HepG2 (cell line): Measurements from ENCODE around the gene RCOR1. TPM values are rescaled to one million over a fixed set of nuclear protein-coding genes. Genes with fewer than 3 reads are reported as not detected.
A peak's percentile ranks its signal among the peaks of the same experiment; 100 is the strongest.

Experiments used
- ATAC-seq: fragments of 200-7000 bp; cut with Tn5 transposase; 3 replicates; pipeline ENCODE4 v1.9.1; 2020; ENCODE audit warnings: mild to moderate bottlenecking, moderate library complexity
- BruUV-seq: library from RNA; stranded (reverse); fragments of 400-500 nt; replicated peaks from 2 replicates; lab custom pipeline; 2021; lab: Mats Ljungman, UMichigan
- CTCF ChIA-PET: fragments of 300-600 bp; formaldehyde crosslinking; extraction: SDS; loops from one replicate; lab custom pipeline; 2021; ENCODE audit warnings: low total read pairs, inconsistent platforms, low intra/inter-chr PET ratio; lab: Yijun Ruan, JAX
- POLR2A ChIA-PET: fragments of 350-600 bp; sonication (Branson Sonifier 250); formaldehyde crosslinking; loops from one replicate; lab custom pipeline; 2020; ENCODE audit warnings: antibody characterized with exemption, inconsistent platforms; lab: Yijun Ruan, JAX
- DNase-seq: peaks from one replicate; pipeline ENCODE4 v3.0.0-alpha.2; 2015; ENCODE audit warnings: low spot score
- FAIRE-seq: peaks from 3 replicates; lab custom pipeline; 2011; peaks lifted over from hg19 to GRCh38; lab: Jason Lieb, UNC
- H2AFZ ChIP-seq: one replicate; pipeline ENCODE4 v1.6.1; 2011; ENCODE audit warnings: low read length, inconsistent platforms
- H3K27ac ChIP-seq: fragments of 300-600 bp; 3 replicates; pipeline ENCODE4 v1.8.0; 2011; ENCODE audit warnings: mixed run types, mild to moderate bottlenecking, mixed read lengths, low read length, inconsistent platforms; ENCODE audit not compliant: insufficient read depth; ENCODE audit errors: extremely low read length
- H3K27me3 ChIP-seq, 2 experiments: fragments of 200-600 bp in 1 of 2; 2 replicates in 1 of 2; 3 replicates in 1 of 2; pipeline versions ENCODE4 v1.6.0 to v1.8.0; 2011; ENCODE audit warnings: low read length in 2 of 2, mild to moderate bottlenecking in 2 of 2, moderate library complexity in 2 of 2, inconsistent platforms in 1 of 2; ENCODE audit not compliant: insufficient read depth in 2 of 2, control insufficient read depth in 1 of 2
- H3K36me3 ChIP-seq, 2 experiments: fragments of 200-600 bp in 1 of 2; replicated peaks in 1 of 2; 2 replicates in 1 of 2; 3 replicates in 1 of 2; pipeline versions ENCODE4 v1.5.1 to v1.8.0; 2011; ENCODE audit warnings: low read length in 2 of 2, inconsistent platforms in 1 of 2; ENCODE audit not compliant: insufficient read depth in 2 of 2, control insufficient read depth in 1 of 2
- H3K4me1 ChIP-seq: 2 replicates; pipeline ENCODE4 v1.5.1; 2012; ENCODE audit warnings: low read length, inconsistent platforms; ENCODE audit not compliant: insufficient read depth
- H3K4me2 ChIP-seq: 2 replicates; pipeline ENCODE4 v1.6.0; 2011; ENCODE audit warnings: low read depth, low read length, inconsistent platforms
- H3K4me3 ChIP-seq, 3 experiments: fragments of 200-600 bp in 1 of 3; sonication (generic), shearing (Covaris generic) in 1 of 3; replicated peaks in 1 of 3; 2 replicates each; pipeline ENCODE4 v1.5.1; 2011 to 2016; ENCODE audit warnings: low read length in 3 of 3, inconsistent platforms in 2 of 3, low read depth in 2 of 3, mild to moderate bottlenecking in 2 of 3, control low read depth in 1 of 3, mixed read lengths in 1 of 3; ENCODE audit not compliant: insufficient read depth in 1 of 3
- H3K79me2 ChIP-seq: one replicate; pipeline ENCODE4 v1.6.1; 2011; ENCODE audit warnings: low read length, inconsistent platforms; ENCODE audit not compliant: insufficient read depth
- H3K9ac ChIP-seq: 2 replicates; pipeline ENCODE4 v1.6.0; 2011; ENCODE audit warnings: mild to moderate bottlenecking, low read depth, low read length, inconsistent platforms; ENCODE audit not compliant: insufficient read depth
- H3K9me3 ChIP-seq: 2 replicates; pipeline ENCODE4 v1.5.1; 2012; ENCODE audit warnings: mild to moderate bottlenecking, low read length
- H4K20me1 ChIP-seq: 2 replicates; pipeline ENCODE4 v1.6.0; 2011; ENCODE audit warnings: inconsistent platforms, mild to moderate bottlenecking, low read length, moderate library complexity; ENCODE audit not compliant: insufficient read depth
- AGO2 ChIP-seq: fragments of 200-400 bp; formaldehyde crosslinking; optimal IDR thresholded peaks from 2 replicates; pipeline ENCODE3; 2017; ENCODE audit warnings: mild to moderate bottlenecking, low read depth, low read length, moderate library complexity
- HNRNPLL ChIP-seq: fragments of 200-400 bp; formaldehyde crosslinking; IDR thresholded peaks from 2 replicates; pipeline ENCODE4 v1.6.1; 2017; ENCODE audit warnings: mild to moderate bottlenecking, low read depth, low read length; ENCODE audit not compliant: poor library complexity, severe bottlenecking
- HOXA9 ChIP-seq: sonication (generic); formaldehyde crosslinking; IDR thresholded peaks from 2 replicates; pipeline ENCODE4 v1.8.1; 2022; ENCODE audit warnings: missing genetic modification reagents, mild to moderate bottlenecking, moderate library complexity, borderline replicate concordance
- KAT2B ChIP-seq: fragments of 150-350 bp; IDR thresholded peaks from 2 replicates; pipeline ENCODE4 v1.6.1; 2014; ENCODE audit warnings: low read depth, low read length, borderline replicate concordance
- KDM4B ChIP-seq: sonication (generic); formaldehyde crosslinking; IDR thresholded peaks from 2 replicates; pipeline ENCODE4 v1.4.0; 2020; ENCODE audit warnings: missing genetic modification reagents
- ZHX1 ChIP-seq: sonication (generic); formaldehyde crosslinking; IDR thresholded peaks from 2 replicates; pipeline ENCODE4 v1.8.1; 2022; ENCODE audit warnings: low read depth, mild to moderate bottlenecking, missing genetic modification reagents
- ZNF414 ChIP-seq: sonication (generic); formaldehyde crosslinking; IDR thresholded peaks from 2 replicates; pipeline ENCODE4 v1.5.0; 2020; ENCODE audit warnings: missing genetic modification reagents
- ZSCAN31 ChIP-seq: sonication (generic); formaldehyde crosslinking; IDR thresholded peaks from 2 replicates; pipeline ENCODE4 v1.5.0; 2020; ENCODE audit warnings: low read depth, mild to moderate bottlenecking, missing genetic modification reagents
- WGBS: methylation state at CpG from one replicate; pipeline ENCODE4 v1.1.6; 2017; ENCODE audit warnings: low lambda C conversion rate; 5-methylcytosine and 5-hydroxymethylcytosine counted together
- in situ Hi-C: cut with HindIII; loops from 2 replicates; pipeline ENCODE4 v1.10.0; 2017; ENCODE audit warnings: low pct_unique_long_range_greater_than_20kb; ENCODE audit not compliant: extremely low pct_ligation_motif_present
- intact Hi-C: fragments of 100-400 bp; cut with micrococcal nuclease; formaldehyde crosslinking; loops from one replicate; pipeline ENCODE4 v1.10.0; 2022; ENCODE audit not compliant: unreplicated experiment
- polyA plus RNA-seq, 8 experiments: library from polyadenylated mRNA; depleted of rRNA in 3 of 8; stranded (reverse) in 7 of 8; unstranded in 1 of 8; fragments of >200 nt; fragmentation: Illumina TruSeq in 4 of 8; extraction: Trizol in 4 of 8; gene quantifications; 2 replicates each; pipeline versions ENCODE4 v1.2.1 to v1.2.3, GENCODE V29; 2011 to 2016; ENCODE audit warnings: low read depth in 4 of 8, missing spikeins in 1 of 8, mixed read lengths in 1 of 8; ENCODE audit not compliant: insufficient read depth in 1 of 8
- total RNA-seq, 5 experiments: library from RNA; depleted of rRNA; stranded (reverse); fragments of >200 nt; fragmentation: Illumina TruSeq; extraction: Trizol; gene quantifications; 2 replicates each; pipeline ENCODE4 v1.2.3, GENCODE V29; 2016; ENCODE audit warnings: low read depth in 1 of 5

RCOR1 gene
- total and polyA plus RNA-seq, 2 of the 13 experiments (the other 11 are each of a cell fraction or from before 2014, with no cell fraction given) = 10.2 to 11.1 TPM

GRCh38 chr14:102748806-102749205, 156.4 kb downstream of the RCOR1 start:
- TF ChIP-seq KDM4B (CRISPR knock-in tag) (no peak), ZNF414 (CRISPR knock-in tag) (no peak), KAT2B (no peak), AGO2 (peak; percentile 28)
- Histone ChIP-seq H3K9ac (no peak overlapping the region), H2AFZ (no peak overlapping the region), H3K9me3 (no peaks in the 10 kb centered on the region), H3K79me2 (no peaks in the 10 kb centered on the region), H3K27me3 (no peaks in the 10 kb centered on the region), H4K20me1 (no peaks in the 10 kb centered on the region), H3K27ac (no peak overlapping the region), H3K4me3 (no peak overlapping the region), H3K4me1 (no peaks in the 10 kb centered on the region), H3K4me2 (no peak overlapping the region), H3K36me3 (peaks cover 0 to 3% of the 10 kb centered on the region in 2 experiments; a peak in 2 of 5 replicates)
- 94% methylated on average over 8 of the region's 8 CpGs for WGBS
- FAIRE-seq = no peak
- DNase-seq = no peak
- no TSS peak for BruUV-seq
- ATAC-seq = no peak
- POLR2A ChIA-PET = no interaction called here
- in situ Hi-C loops = no loop called here
- intact Hi-C loops = no loop called here
- CTCF ChIA-PET = no interaction called here

- Histone ChIP-seq H3K36me3 (peaks cover 0 to 3% of the 10 kb centered on the region in 2 experiments; a peak in 2 of 5 replicates), H3K9ac (no peak overlapping the region), H3K79me2 (no peaks in the 10 kb centered on the region), H4K20me1 (no peaks in the 10 kb centered on the region), H3K27ac (no peak overlapping the region), H3K4me2 (no peak overlapping the region), H3K9me3 (no peaks in the 10 kb centered on the region), H3K27me3 (no peaks in the 10 kb centered on the region), H3K4me3 (no peak overlapping the region), H3K4me1 (no peaks in the 10 kb centered on the region), H2AFZ (no peak overlapping the region)
- 92% methylated on average over 22 of the region's 33 CpGs for WGBS
- in situ Hi-C loops = no loop called here
- POLR2A ChIA-PET = no interaction called here
- DNase-seq (no peak), FAIRE-seq (no peak), ATAC-seq (no peak)
- BruUV-seq = no TSS peak
- peak; percentile 11 for TF ChIP-seq HNRNPLL
- TF ChIP-seq HOXA9 (CRISPR knock-in tag) = no peak
- no peak for TF ChIP-seq ZHX1
- TF ChIP-seq ZSCAN31 (CRISPR knock-in tag) = no peak
- CTCF ChIA-PET = no interaction called here
- intact Hi-C loops = no loop called here
These were observed 157.2 kb downstream of the RCOR1 start for GRCh38 chr14:102749393-102750305.
